OCI-LY1 (cell line): ENCODE measurements around the gene REEP6.

Experiments used
- H2AFZ ChIP-seq: fragments of 200-600 bp; sonication (generic), shearing (Covaris generic); 2 replicates; pipeline ENCODE4 v1.6.0; 2014; ENCODE audit warnings: antibody characterized with exemption, mild to moderate bottlenecking, low read length
- H3F3A ChIP-seq: fragments of 200-600 bp; sonication (generic), shearing (Covaris generic); 2 replicates; pipeline ENCODE4 v1.6.0; 2014; ENCODE audit warnings: mild to moderate bottlenecking, antibody characterized with exemption, low read length, moderate library complexity; ENCODE audit not compliant: insufficient read depth
- H3K27ac ChIP-seq: fragments of 200-600 bp; sonication (generic); 2 replicates; pipeline ENCODE4 v1.5.1; 2014; ENCODE audit warnings: low read length, mixed run types, mild to moderate bottlenecking, low read depth; ENCODE audit not compliant: poor library complexity, severe bottlenecking
- H3K27me3 ChIP-seq: fragments of 200-600 bp; sonication (generic); 2 replicates; pipeline ENCODE4 v1.6.0; 2014; ENCODE audit warnings: antibody characterized with exemption, mild to moderate bottlenecking, low read length, moderate library complexity; ENCODE audit not compliant: insufficient read depth
- H3K36me3 ChIP-seq: fragments of 200-600 bp; sonication (generic); 2 replicates; pipeline ENCODE4 v1.6.1; 2014; ENCODE audit warnings: mild to moderate bottlenecking, antibody characterized with exemption, low read length, moderate library complexity, mixed read lengths; ENCODE audit not compliant: insufficient read depth
- H3K4me1 ChIP-seq: fragments of 200-600 bp; sonication (generic); 2 replicates; pipeline ENCODE4 v1.5.1; 2014; ENCODE audit warnings: mild to moderate bottlenecking, low read length, moderate library complexity; ENCODE audit not compliant: insufficient read depth, severe bottlenecking
- H3K4me2 ChIP-seq: fragments of 200-600 bp; sonication (generic), shearing (Covaris generic); 2 replicates; pipeline ENCODE4 v1.6.1; 2014; ENCODE audit warnings: low read length
- H3K4me3 ChIP-seq: fragments of 200-600 bp; sonication (generic); 2 replicates; pipeline ENCODE4 v1.5.1; 2014; ENCODE audit warnings: low read length, low read depth, mild to moderate bottlenecking, mixed read lengths; ENCODE audit not compliant: poor library complexity, severe bottlenecking
- H3K79me2 ChIP-seq: fragments of 200-600 bp; shearing (Covaris generic); 2 replicates; pipeline ENCODE4 v1.6.1; 2016; ENCODE audit warnings: mixed run types, low read length, mixed read lengths; ENCODE audit not compliant: insufficient read depth
- H3K9ac ChIP-seq: fragments of 200-600 bp; sonication (generic), shearing (Covaris generic); 2 replicates; pipeline ENCODE4 v1.6.1; 2014; ENCODE audit warnings: mild to moderate bottlenecking, low read length, mixed read lengths
- H3K9me2 ChIP-seq: fragments of 200-600 bp; sonication (generic), shearing (Covaris generic); 2 replicates; pipeline ENCODE4 v1.6.1; 2014; ENCODE audit warnings: low read depth, mild to moderate bottlenecking, low read length, mixed read lengths
- H3K9me3 ChIP-seq: fragments of 200-600 bp; shearing (Covaris generic); 2 replicates; pipeline ENCODE4 v1.6.1; 2014; ENCODE audit warnings: low read length, mixed read lengths
- H4K20me1 ChIP-seq: fragments of 200-600 bp; sonication (generic), shearing (Covaris generic); 2 replicates; pipeline ENCODE4 v1.6.0; 2016; ENCODE audit warnings: mild to moderate bottlenecking, low read length; ENCODE audit not compliant: insufficient read depth
- CTCF ChIP-seq: fragments of 200-600 bp; sonication (generic), shearing (Covaris generic); IDR thresholded peaks from 2 replicates; pipeline ENCODE4 v1.5.1; 2017; ENCODE audit warnings: mild to moderate bottlenecking, antibody characterized with exemption, low read length, moderate library complexity, mixed read lengths
- EZH2 ChIP-seq: fragments of 200-600 bp; sonication (generic), shearing (Covaris generic); IDR thresholded peaks from 2 replicates; pipeline ENCODE4 v1.8.0; 2017; ENCODE audit warnings: borderline replicate concordance, mixed run types, mild to moderate bottlenecking, antibody characterized with exemption, low read length, moderate library complexity, mixed read lengths

Gene REEP6

GRCh38 chr19:1468821-1469254 is 22.1 kb upstream of the REEP6 start:
- no peaks in the 10 kb centered on the region for H3K9me2 ChIP-seq
- no peak overlapping the region for H3K9ac ChIP-seq
- no peaks in the 10 kb centered on the region for H3F3A ChIP-seq
- no peak for TF ChIP-seq CTCF
- TF ChIP-seq EZH2, result no peak
- no peak overlapping the region for H3K4me2 ChIP-seq
- no peaks in the 10 kb centered on the region for H4K20me1 ChIP-seq
- peaks cover 11% of the 10 kb centered on the region for H3K4me1 ChIP-seq
- no peaks in the 10 kb centered on the region for H3K79me2 ChIP-seq
- peaks cover 22% of the 10 kb centered on the region; the same call in 1 of the 2 replicates for H3K27me3 ChIP-seq
- no peaks in the 10 kb centered on the region for H3K9me3 ChIP-seq
- H3K27ac ChIP-seq, result no peak overlapping the region
- no peak overlapping the region for H2AFZ ChIP-seq
- no peak overlapping the region for H3K4me3 ChIP-seq
- H3K36me3 ChIP-seq, result no peaks in the 10 kb centered on the region

DNA sequence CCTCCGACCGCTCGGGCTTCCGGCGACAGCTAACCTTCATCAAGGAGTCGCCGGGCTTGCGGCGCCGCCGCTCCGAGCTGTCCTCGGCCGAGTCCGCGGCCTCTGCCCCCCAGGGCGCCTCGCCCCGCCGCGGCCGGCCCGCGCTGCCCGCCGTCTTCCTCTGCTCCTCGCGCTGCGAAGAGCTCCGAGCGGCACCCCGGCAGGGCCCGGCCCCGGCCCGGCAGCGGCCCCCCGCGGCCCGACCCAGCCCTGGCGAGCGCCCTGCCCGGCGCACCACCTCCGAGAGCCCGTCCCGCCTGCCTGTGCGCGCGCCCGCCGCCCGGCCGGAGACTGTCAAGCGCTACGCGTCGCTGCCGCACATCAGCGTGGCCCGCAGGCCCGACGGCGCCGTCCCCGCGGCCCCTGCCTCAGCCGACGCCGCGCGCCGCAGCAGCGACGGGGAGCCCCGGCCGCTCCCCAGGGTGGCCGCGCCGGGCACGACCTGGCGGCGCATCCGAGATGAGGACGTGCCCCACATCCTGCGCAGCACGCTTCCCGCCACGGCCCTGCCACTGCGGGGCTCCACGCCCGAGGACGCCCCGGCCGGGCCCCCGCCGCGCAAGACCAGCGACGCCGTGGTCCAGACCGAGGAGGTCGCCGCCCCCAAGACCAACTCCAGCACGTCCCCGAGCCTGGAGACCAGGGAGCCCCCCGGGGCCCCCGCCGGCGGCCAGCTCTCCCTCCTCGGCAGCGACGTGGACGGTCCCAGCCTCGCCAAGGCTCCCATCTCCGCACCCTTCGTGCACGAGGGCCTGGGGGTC is 21.5 kb upstream of the REEP6 start:
- Histone ChIP-seq H3K4me2 (no peak overlapping the region), H3K27ac (no peak overlapping the region), H3K9ac (no peak overlapping the region), H3K27me3 (peaks cover 22% of the 10 kb centered on the region; the same call in 1 of the 2 replicates), H3K9me3 (no peaks in the 10 kb centered on the region), H3K36me3 (no peaks in the 10 kb centered on the region), H3F3A (no peaks in the 10 kb centered on the region), H3K4me3 (no peak overlapping the region), H3K4me1 (peaks cover 11% of the 10 kb centered on the region), H4K20me1 (no peaks in the 10 kb centered on the region), H3K79me2 (no peaks in the 10 kb centered on the region), H3K9me2 (no peaks in the 10 kb centered on the region), H2AFZ (no peak overlapping the region)
- no peak for TF ChIP-seq CTCF
- TF ChIP-seq EZH2, result no peak

- no peak overlapping the region for H3K4me3 ChIP-seq
- H3K79me2 ChIP-seq, result no peaks in the 10 kb centered on the region
- no peak overlapping the region for H2AFZ ChIP-seq
- H3K27ac ChIP-seq, result no peak overlapping the region
- H3F3A ChIP-seq, result no peaks in the 10 kb centered on the region
- peaks cover 22% of the 10 kb centered on the region; the same call in 1 of the 2 replicates for H3K27me3 ChIP-seq
- no peak overlapping the region for H3K4me2 ChIP-seq
- no peaks in the 10 kb centered on the region for H3K9me3 ChIP-seq
- no peak overlapping the region for H3K9ac ChIP-seq
- peaks cover 4% of the 10 kb centered on the region; the same call in 1 of the 2 replicates for H3K36me3 ChIP-seq
- H4K20me1 ChIP-seq, result no peaks in the 10 kb centered on the region
- TF ChIP-seq CTCF (no peak), EZH2 (no peak)
- H3K9me2 ChIP-seq, result no peaks in the 10 kb centered on the region
- peaks cover 11% of the 10 kb centered on the region for H3K4me1 ChIP-seq
These were observed 21.0 kb upstream of the REEP6 start for GRCh38 chr19:1470055-1470304.
